DMS114 treated with DMSO at 0.1 percent for 48 hours (cell line): ENCODE measurements around the gene PRDX5.

Experiments
- DNase-seq: peaks from one replicate; lab custom pipeline; 2025; ENCODE audit not compliant: unreplicated experiment; lab: John Stamatoyannopoulos, UW

PRDX5 gene

GRCh38 chr11:64317961-64318765, at the start of gene PRDX5:
TSS of gene PRDX5 (plus strand) at chr11:64318121. CDS start at chr11:64318216, 95 bp downstream.
- DNase-seq, result peak; percentile 93

- peak; percentile 32 for DNase-seq
Measured at GRCh38 chr11:64268893-64269539, 48.9 kb upstream of the PRDX5 start.

GRCh38 chr11:64269540-64270220, 48.2 kb upstream of the PRDX5 start:
- peak; percentile 99 for DNase-seq

- DNase-seq, result no peak
Measured at GRCh38 chr11:64275031-64275800, 42.7 kb upstream of the PRDX5 start.

- no peak for DNase-seq
Measured at GRCh38 chr11:64275841-64276240, 42.1 kb upstream of the PRDX5 start.

- DNase-seq, result no peak
Measured at GRCh38 chr11:64276653-64277431, 41.1 kb upstream of the PRDX5 start.

- no peak for DNase-seq
Measured at GRCh38 chr11:64278576-64279190, 39.2 kb upstream of the PRDX5 start.

- no peak for DNase-seq
Measured at GRCh38 chr11:64281957-64282770, 35.8 kb upstream of the PRDX5 start.

- DNase-seq, result no peak
Measured at GRCh38 chr11:64283092-64283491, 34.8 kb upstream of the PRDX5 start.

- DNase-seq, result peak; percentile 85
Measured at GRCh38 chr11:64284048-64284961, 33.6 kb upstream of the PRDX5 start, which contains the start of gene BAD. TSS of gene BAD (minus strand) at chr11:64284665. CDS start at chr11:64284368, 297 bp downstream.

- DNase-seq, result peak; percentile 72
Measured at GRCh38 chr11:64284962-64285884, 32.7 kb upstream of the PRDX5 start, which contains the start of gene GPR137. TSS of gene GPR137 (plus strand) at chr11:64285848. CDS start at chr11:64286525, 677 bp downstream.

GRCh38 chr11:64285885-64286800, 31.8 kb upstream of the PRDX5 start:
- no peak for DNase-seq

- DNase-seq, result no peak
Measured at GRCh38 chr11:64286801-64287159, 31.1 kb upstream of the PRDX5 start.

GRCh38 chr11:64287676-64288352, 30.1 kb upstream of the PRDX5 start:
- no peak for DNase-seq

- no peak for DNase-seq
Measured at GRCh38 chr11:64288353-64288750, 29.6 kb upstream of the PRDX5 start.
